ENCODE results near the gene PDSS2. TPM values are rescaled to one million over a fixed set of nuclear protein-coding genes. Genes with fewer than 3 reads are reported as not detected.

Gene PDSS2
- total RNA-seq, 1 donor from 2014 or later, result 13.4 TPM

- no peaks in the 10 kb centered on the region for H3K27me3 ChIP-seq (ENCODE audit: control insufficient read depth, insufficient read depth, low read length)
- H3K4me3 ChIP-seq (ENCODE audit: low read depth, low read length), result no peak overlapping the region
- TF ChIP-seq CTCF (IDR thresholded peaks at IDR 0.05; ENCODE audit: insufficient read depth, low read length, poor library complexity, severe bottlenecking), result no peak
- no peak for DNase-seq (ENCODE audit: low read depth)
- no peaks in the 10 kb centered on the region for H3K36me3 ChIP-seq (ENCODE audit: control insufficient read depth, insufficient read depth, low read length)
Observed at GRCh38 chr6:107473660-107474059, 14.3 kb upstream of the PDSS2 start.

- H3K27me3 ChIP-seq (ENCODE audit: control insufficient read depth, insufficient read depth, low read length), result no peaks in the 10 kb centered on the region
- no peak overlapping the region for H3K4me3 ChIP-seq (ENCODE audit: low read depth, low read length)
- DNase-seq (ENCODE audit: low read depth), result no peak
- no peak for TF ChIP-seq CTCF (IDR thresholded peaks at IDR 0.05; ENCODE audit: insufficient read depth, low read length, poor library complexity, severe bottlenecking)
- H3K36me3 ChIP-seq (ENCODE audit: control insufficient read depth, insufficient read depth, low read length), result no peaks in the 10 kb centered on the region
Observed at GRCh38 chr6:107470364-107470763, 11.0 kb upstream of the PDSS2 start.

GRCh38 chr6:107466062-107466461 is 6.7 kb upstream of the PDSS2 start:
- H3K27me3 ChIP-seq (ENCODE audit: control insufficient read depth, insufficient read depth, low read length), result no peaks in the 10 kb centered on the region

GRCh38 chr6:107460083-107460631 is 793 bp upstream of the PDSS2 start:
- H3K36me3 ChIP-seq (ENCODE audit: control insufficient read depth, insufficient read depth, low read length), result no peaks in the 10 kb centered on the region
- no peaks in the 10 kb centered on the region for H3K27me3 ChIP-seq (ENCODE audit: control insufficient read depth, insufficient read depth, low read length)
- peak overlapping the region; percentile 63 for H3K4me3 ChIP-seq (ENCODE audit: low read depth, low read length)
- DNase-seq (ENCODE audit: low read depth), result no peak
- TF ChIP-seq CTCF (IDR thresholded peaks at IDR 0.05; ENCODE audit: insufficient read depth, low read length, poor library complexity, severe bottlenecking), result no peak

More at GRCh38 chr6:107466062-107466461, 6.7 kb upstream of the PDSS2 start:
- H3K36me3 ChIP-seq (ENCODE audit: control insufficient read depth, insufficient read depth, low read length), result no peaks in the 10 kb centered on the region
- no peak overlapping the region for H3K4me3 ChIP-seq (ENCODE audit: low read depth, low read length)
- no peak for TF ChIP-seq CTCF (IDR thresholded peaks at IDR 0.05; ENCODE audit: insufficient read depth, low read length, poor library complexity, severe bottlenecking)
- DNase-seq (ENCODE audit: low read depth), result no peak

GRCh38 chr6:107458672-107459282 is 587 bp downstream of the PDSS2 start:
- no peak for DNase-seq (ENCODE audit: low read depth)
- Histone ChIP-seq H3K36me3 (ENCODE audit: control insufficient read depth, insufficient read depth, low read length) (no peaks in the 10 kb centered on the region), H3K27me3 (ENCODE audit: control insufficient read depth, insufficient read depth, low read length) (no peaks in the 10 kb centered on the region), H3K4me3 (ENCODE audit: low read depth, low read length) (peak overlapping the region; percentile 63)
- no peak for TF ChIP-seq CTCF (IDR thresholded peaks at IDR 0.05; ENCODE audit: insufficient read depth, low read length, poor library complexity, severe bottlenecking)

GRCh38 chr6:107448776-107449175 is 10.6 kb downstream of the PDSS2 start:
- Histone ChIP-seq H3K4me3 (ENCODE audit: low read depth, low read length) (no peak overlapping the region), H3K27me3 (ENCODE audit: control insufficient read depth, insufficient read depth, low read length) (no peaks in the 10 kb centered on the region), H3K36me3 (ENCODE audit: control insufficient read depth, insufficient read depth, low read length) (no peaks in the 10 kb centered on the region)
- no peak for DNase-seq (ENCODE audit: low read depth)
- TF ChIP-seq CTCF (IDR thresholded peaks at IDR 0.05; ENCODE audit: insufficient read depth, low read length, poor library complexity, severe bottlenecking), result no peak
